SH-SY5Y (cell line): Measurements from ENCODE around the gene ZNRD2.

Experiments used
- GATA2 ChIP-seq: IDR thresholded peaks from 2 replicates; pipeline ENCODE4 v1.6.1; 2011; ENCODE audit warnings: mild to moderate bottlenecking, low read depth, low read length
- GATA3 ChIP-seq: IDR thresholded peaks from 2 replicates; pipeline ENCODE4 v1.6.1; 2011; ENCODE audit warnings: low read depth, mild to moderate bottlenecking, low read length, moderate library complexity

DNA sequence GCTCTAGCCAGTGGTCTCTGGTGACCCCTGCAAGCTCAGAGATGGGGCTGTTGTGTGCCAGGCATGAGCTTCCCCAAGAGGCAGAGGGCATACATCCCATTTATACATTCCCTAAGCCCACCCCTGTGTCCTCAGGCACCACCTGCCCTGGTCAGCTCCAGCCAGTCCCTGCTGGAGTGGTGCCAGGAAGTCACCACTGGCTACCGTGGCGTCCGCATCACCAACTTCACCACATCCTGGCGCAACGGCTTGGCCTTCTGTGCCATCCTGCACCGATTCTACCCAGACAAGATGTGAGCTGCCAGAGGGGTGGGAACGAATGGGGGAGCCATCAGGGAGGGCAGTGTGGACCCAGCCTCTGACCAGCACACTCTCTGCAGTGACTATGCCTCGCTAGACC is 13.8 kb downstream of the ZNRD2 start:
- TF ChIP-seq GATA2 (no peak), GATA3 (no peak)
